Endothelial cell of umbilical vein (primary cell): ENCODE results near the gene OR10J4. TPM values are rescaled to one million over a fixed set of nuclear protein-coding genes. Genes with fewer than 3 reads are reported as not detected.

Source experiments
- BruUV-seq: library from RNA; stranded (reverse); fragments of 400-500 nt; replicated peaks from 2 replicates; lab custom pipeline; 2021; lab: Mats Ljungman, UMichigan
- CTCF ChIA-PET: fragments of 300-600, 350-600 bp; sonication (Branson Sonifier 250); formaldehyde crosslinking; loops from one replicate; lab custom pipeline; 2021; ENCODE audit warnings: antibody characterized with exemption, inconsistent platforms; lab: Charles Lee
- POLR2A ChIA-PET: fragments of 300-600, 350-600 bp; sonication (Branson Sonifier 250); formaldehyde crosslinking; loops from one replicate; lab custom pipeline; 2021; ENCODE audit warnings: antibody characterized with exemption, inconsistent platforms; lab: Charles Lee
- DNase-seq: peaks from one replicate; pipeline ENCODE4 v3.0.0-alpha.2; 2011; ENCODE audit warnings: low read depth, low spot score
- FAIRE-seq: peaks from 2 replicates; lab custom pipeline; 2011; peaks lifted over from hg19 to GRCh38; lab: Jason Lieb, UNC
- H2AFZ ChIP-seq: 2 replicates; pipeline ENCODE4 v1.6.0; 2012; ENCODE audit warnings: low read depth, low read length, control low read depth, inconsistent platforms
- H3K27ac ChIP-seq: 2 replicates; pipeline ENCODE4 v1.5.1; 2011; ENCODE audit warnings: low read depth, mild to moderate bottlenecking, control low read depth, low read length, moderate library complexity; ENCODE audit not compliant: insufficient read depth
- H3K27me3 ChIP-seq, 2 experiments: 2 replicates each; pipeline versions ENCODE4 v1.6.0 to v1.6.1; 2011; ENCODE audit warnings: low read length in 2 of 2, mixed read lengths in 1 of 2; ENCODE audit not compliant: control insufficient read depth in 2 of 2, insufficient read depth in 2 of 2
- H3K36me3 ChIP-seq, 2 experiments: 2 replicates in 1 of 2; 3 replicates in 1 of 2; pipeline ENCODE4 v1.5.1; 2011; ENCODE audit warnings: low read length in 2 of 2, mild to moderate bottlenecking in 1 of 2, moderate library complexity in 1 of 2; ENCODE audit not compliant: control insufficient read depth in 2 of 2, insufficient read depth in 2 of 2; ENCODE audit errors: extremely low read depth in 1 of 2
- H3K4me1 ChIP-seq: 3 replicates; pipeline ENCODE4 v1.5.1; 2011; ENCODE audit warnings: mild to moderate bottlenecking, low read length; ENCODE audit not compliant: control insufficient read depth, insufficient read depth; ENCODE audit errors: extremely low read depth
- H3K4me2 ChIP-seq: 2 replicates; pipeline ENCODE4 v1.6.1; 2011; ENCODE audit warnings: low read length, control low read depth, mixed read lengths; ENCODE audit not compliant: insufficient read depth
- H3K4me3 ChIP-seq, 3 experiments: fragments of 200-600 bp in 1 of 3; sonication (generic), shearing (Covaris generic) in 1 of 3; replicated peaks in 1 of 3; 2 replicates each; pipeline ENCODE4 v1.5.1; 2011 to 2016; ENCODE audit warnings: control low read depth in 3 of 3, low read length in 3 of 3, mild to moderate bottlenecking in 2 of 3, inconsistent platforms in 1 of 3, low read depth in 1 of 3, moderate library complexity in 1 of 3; ENCODE audit not compliant: insufficient read depth in 1 of 3
- H3K79me2 ChIP-seq: 2 replicates; pipeline ENCODE4 v1.6.0; 2012; ENCODE audit warnings: low read length, inconsistent platforms; ENCODE audit not compliant: control insufficient read depth, insufficient read depth
- H3K9ac ChIP-seq: replicated peaks from 2 replicates; pipeline ENCODE3; 2011; ENCODE audit warnings: low read length, control low read depth; ENCODE audit not compliant: insufficient read depth; ENCODE audit errors: extremely low read depth
- H3K9me1 ChIP-seq: replicated peaks from 3 replicates; pipeline ENCODE4 v1.6.0; 2011; ENCODE audit warnings: mild to moderate bottlenecking, low read length; ENCODE audit not compliant: control insufficient read depth, insufficient read depth; ENCODE audit errors: extremely low read depth
- H3K9me3 ChIP-seq: replicated peaks from 2 replicates; pipeline ENCODE4 v1.5.1; 2012; ENCODE audit warnings: low read length, inconsistent platforms; ENCODE audit not compliant: control insufficient read depth, insufficient read depth
- H4K20me1 ChIP-seq: replicated peaks from 2 replicates; pipeline ENCODE3; 2011; ENCODE audit warnings: mild to moderate bottlenecking, low read length; ENCODE audit not compliant: control insufficient read depth, insufficient read depth; ENCODE audit errors: extremely low read depth
- CTCF ChIP-seq, 2 donors: IDR thresholded peaks; 1 replicate in 1 of 2; 2 replicates in 1 of 2; pipeline ENCODE4 v1.5.1; 2011; ENCODE audit warnings: low read length in 2 of 2, mild to moderate bottlenecking in 2 of 2, moderate library complexity in 2 of 2, control low read depth in 1 of 2, inconsistent platforms in 1 of 2, low read depth in 1 of 2; ENCODE audit not compliant: insufficient read depth in 1 of 2; ENCODE audit errors: extremely low read depth in 1 of 2
- EZH2 ChIP-seq: IDR thresholded peaks from 2 replicates; pipeline ENCODE4 v1.6.1; 2012; ENCODE audit warnings: borderline replicate concordance, low read depth, mild to moderate bottlenecking, moderate library complexity, low read length, inconsistent platforms; ENCODE audit not compliant: severe bottlenecking
- FOS ChIP-seq: IDR thresholded peaks from 2 replicates; pipeline ENCODE4 v1.6.1; 2011; ENCODE audit warnings: mild to moderate bottlenecking, low read length, moderate library complexity, borderline replicate concordance; ENCODE audit not compliant: insufficient read depth
- GATA2 ChIP-seq: IDR thresholded peaks from 2 replicates; pipeline ENCODE4 v1.7.0; 2011; ENCODE audit warnings: low read depth, mild to moderate bottlenecking, moderate library complexity, mixed read lengths, low read length; ENCODE audit not compliant: insufficient read length, insufficient read depth
- JUN ChIP-seq: IDR thresholded peaks from 2 replicates; pipeline ENCODE4 v1.6.1; 2011; ENCODE audit warnings: borderline replicate concordance, low read depth; ENCODE audit not compliant: insufficient read length, insufficient read depth
- MAX ChIP-seq: IDR thresholded peaks from 2 replicates; pipeline ENCODE4 v1.6.1; 2011; ENCODE audit not compliant: insufficient read depth, insufficient read length
- MYC ChIP-seq: IDR thresholded peaks from one replicate; pipeline ENCODE4 v1.6.1; 2011; ENCODE audit warnings: mild to moderate bottlenecking, low read depth, low read length
- POLR2A ChIP-seq: IDR thresholded peaks from 2 replicates; pipeline ENCODE4 v1.6.1; 2012; ENCODE audit warnings: low read depth, mild to moderate bottlenecking, control low read depth, low read length
- POLR2AphosphoS5 ChIP-seq: IDR thresholded peaks from 2 replicates; pipeline ENCODE4 v1.6.1; 2012; ENCODE audit warnings: low read depth, mild to moderate bottlenecking, control low read depth, low read length, moderate library complexity; ENCODE audit not compliant: insufficient read depth
- dilution Hi-C: fragments of 300-500 bp; cut with MboI; formaldehyde crosslinking; loops from one replicate; pipeline ENCODE4 v1.15.0; 2019; ENCODE audit warnings: low sequenced_read_pairs; ENCODE audit not compliant: extremely low pct_ligation_motif_present
- intact Hi-C: fragments of 100-400 bp; cut with micrococcal nuclease; formaldehyde crosslinking; loops from one replicate; pipeline ENCODE4 v1.10.0; 2022
- polyA plus RNA-seq, 4 experiments: library from polyadenylated mRNA; depleted of rRNA in 3 of 4; stranded (reverse) in 3 of 4; unstranded in 1 of 4; fragments of >200 nt; gene quantifications; 2 replicates each; pipeline versions ENCODE4 v1.2.1 to v1.2.3, GENCODE V29; 2011 to 2012; ENCODE audit warnings: missing spikeins in 1 of 4
- total RNA-seq: library from RNA; stranded (reverse); gene quantifications from 2 replicates; pipeline ENCODE4 v1.2.3, GENCODE V29; 2021

OR10J4 gene
- total and polyA plus RNA-seq, 2 donors (not counting 3 experiments of a cell fraction or from before 2014, with no cell fraction given), result not detected

GRCh38 chr1:159439422-159439821 lies 7.4 kb downstream of the OR10J4 start, which contains the start of gene OR10J1:
OR10J1 (plus strand) TSS chr1:159439722; CDS start chr1:159439792, 70 bp downstream.
- no peaks in the 10 kb centered on the region for H3K9me3 ChIP-seq
- no peak for TF ChIP-seq MAX
- no peak for TF ChIP-seq CTCF (IDR thresholded peaks at IDR 0.05; ENCODE audit: extremely low read depth in 1 of 2, insufficient read depth in 1 of 2, low read depth in 1 of 2, low read length in 2 of 2)
- no peak for TF ChIP-seq JUN
- TF ChIP-seq FOS, result no peak
- TF ChIP-seq POLR2A, result no peak
- TF ChIP-seq MYC, result no peak
- no peaks in the 10 kb centered on the region for H4K20me1 ChIP-seq
- DNase-seq, result no peak
- no peaks in the 10 kb centered on the region for H3K27me3 ChIP-seq
- no peaks in the 10 kb centered on the region for H3K79me2 ChIP-seq
- H3K36me3 ChIP-seq, result no peaks in the 10 kb centered on the region
- no peak within 1 kb of the TSS for H2AFZ ChIP-seq
- no peak within 1 kb of the TSS for H3K9ac ChIP-seq
- H3K9me1 ChIP-seq, result no peaks in the 10 kb centered on the region
- no TSS peak for BruUV-seq
- no peak within 1 kb of the TSS for H3K4me3 ChIP-seq
- no peak within 1 kb of the TSS for H3K4me2 ChIP-seq
- FAIRE-seq, result no peak
- CTCF ChIA-PET, result no interaction called here
- no peaks in the 10 kb centered on the region for H3K4me1 ChIP-seq
- POLR2A ChIA-PET, result no interaction called here
- intact Hi-C loops (no loop called here), dilution Hi-C loops (no loop called here)
- no peak within 1 kb of the TSS for H3K27ac ChIP-seq

- intact Hi-C loops, result no loop called here
- no TSS peak for BruUV-seq
- ChIA-PET POLR2A (no interaction called here), CTCF (no interaction called here)
- Histone ChIP-seq H3K36me3 (no peaks in the 10 kb centered on the region), H2AFZ (no peak overlapping the region), H3K9ac (no peak overlapping the region), H3K4me1 (no peaks in the 10 kb centered on the region), H3K9me3 (no peaks in the 10 kb centered on the region), H3K4me3 (no peak overlapping the region), H3K79me2 (no peaks in the 10 kb centered on the region), H3K4me2 (no peak overlapping the region), H3K27me3 (no peaks in the 10 kb centered on the region), H3K9me1 (no peaks in the 10 kb centered on the region), H3K27ac (no peak overlapping the region), H4K20me1 (no peaks in the 10 kb centered on the region)
- no peak for FAIRE-seq
- DNase-seq, result no peak
- dilution Hi-C loops, result no loop called here
- TF ChIP-seq MYC (no peak), CTCF (IDR thresholded peaks at IDR 0.05; ENCODE audit: extremely low read depth in 1 of 2, insufficient read depth in 1 of 2, low read depth in 1 of 2, low read length in 2 of 2) (no peak), EZH2 (no peak), FOS (no peak), GATA2 (no peak), JUN (no peak), POLR2A (no peak), POLR2AphosphoS5 (no peak)
These were observed 9.4 kb downstream of the OR10J4 start for GRCh38 chr1:159441360-159441759.
